CD4-positive, alpha-beta T cell treated with Interleukin-12 subunit alpha and Interleukin-12 subunit beta, for 1 hour (primary cell): ENCODE measurements around the gene TRPM2.

Source experiments
- DNase-seq: peaks from one replicate; pipeline ENCODE4 v3.0.0-alpha.2; 2020

TRPM2 gene

GRCh38 chr21:44322621-44323325 is 30.6 kb upstream of the TRPM2 start:
- no peak for DNase-seq

DNA sequence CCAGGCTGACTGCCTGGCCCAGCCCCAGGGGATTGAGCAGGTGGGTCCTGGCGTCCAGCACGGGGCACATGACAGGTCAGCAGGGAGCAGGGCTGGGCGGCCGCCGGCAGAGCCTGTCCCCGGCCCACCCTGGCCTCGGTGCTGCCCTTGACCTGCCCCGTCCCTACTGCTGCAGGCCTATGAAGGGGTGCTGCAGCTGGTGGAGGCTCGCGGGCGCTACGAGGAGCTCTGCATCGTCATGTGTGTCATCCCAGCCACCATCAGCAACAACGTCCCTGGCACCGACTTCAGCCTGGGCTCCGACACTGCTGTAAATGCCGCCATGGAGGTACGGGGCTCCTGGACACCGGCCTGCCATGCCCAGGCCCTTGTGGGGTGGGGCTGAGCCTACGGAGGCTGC is 29.8 kb upstream of the TRPM2 start:
- DNase-seq = no peak

- no peak for DNase-seq
Measured at GRCh38 chr21:44324106-44324853, 29.1 kb upstream of the TRPM2 start.

DNA sequence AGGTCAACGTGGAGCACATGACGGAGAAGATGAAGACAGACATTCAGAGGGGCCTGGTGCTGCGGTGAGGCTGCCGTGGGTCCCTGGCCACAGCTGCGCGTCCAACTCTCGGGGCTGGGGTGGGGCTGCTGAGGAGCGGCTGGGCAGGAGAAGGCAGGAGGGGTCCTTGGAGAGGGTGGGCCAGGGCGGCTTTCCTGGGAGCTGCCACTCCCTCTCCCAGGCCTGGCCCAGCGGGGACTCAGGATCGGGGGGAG is 28.6 kb upstream of the TRPM2 start:
- DNase-seq = no peak

DNA sequence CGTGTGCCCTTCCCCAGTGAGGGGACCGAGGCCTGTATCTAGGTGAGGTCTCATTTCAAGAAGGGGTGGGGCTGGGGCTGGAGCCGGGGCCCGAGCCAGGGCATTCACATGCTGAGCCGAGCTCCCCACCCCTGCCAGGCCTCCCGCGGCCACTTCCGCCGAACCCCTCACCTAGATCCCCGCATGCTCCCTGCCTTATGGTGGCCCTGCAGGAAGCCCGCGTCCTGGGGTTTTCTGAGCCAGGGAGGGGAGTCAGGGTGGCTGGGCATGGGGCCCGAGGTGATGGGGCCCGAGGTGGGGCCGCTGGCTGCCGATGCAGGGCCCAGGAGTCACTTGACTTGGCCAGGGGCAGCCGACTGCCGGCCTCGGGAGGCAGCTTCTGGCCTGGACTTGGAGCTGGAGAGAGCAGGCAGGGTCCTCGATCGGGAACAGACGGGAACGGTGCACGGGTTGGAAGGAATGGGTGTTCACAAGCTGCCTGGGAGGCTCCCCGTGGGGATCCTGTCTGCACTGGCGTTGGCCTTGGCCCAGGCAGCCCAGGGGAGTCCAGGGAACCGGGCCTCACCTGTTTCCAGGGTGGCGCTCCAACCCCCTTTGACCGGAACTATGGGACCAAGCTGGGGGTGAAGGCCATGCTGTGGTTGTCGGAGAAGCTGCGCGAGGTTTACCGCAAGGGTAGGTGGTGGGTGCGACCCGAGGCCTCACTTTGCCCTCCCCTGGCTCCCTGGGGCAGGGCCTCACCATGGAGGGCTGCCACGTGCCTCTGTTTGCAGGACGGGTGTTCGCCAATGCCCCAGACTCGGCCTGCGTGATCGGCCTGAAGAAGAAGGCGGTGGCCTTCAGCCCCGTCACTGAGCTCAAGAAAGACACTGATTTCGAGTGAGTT is 27.8 kb upstream of the TRPM2 start:
- no peak for DNase-seq

- DNase-seq = no peak
Measured at GRCh38 chr21:44326272-44326647, 27.2 kb upstream of the TRPM2 start.

DNA sequence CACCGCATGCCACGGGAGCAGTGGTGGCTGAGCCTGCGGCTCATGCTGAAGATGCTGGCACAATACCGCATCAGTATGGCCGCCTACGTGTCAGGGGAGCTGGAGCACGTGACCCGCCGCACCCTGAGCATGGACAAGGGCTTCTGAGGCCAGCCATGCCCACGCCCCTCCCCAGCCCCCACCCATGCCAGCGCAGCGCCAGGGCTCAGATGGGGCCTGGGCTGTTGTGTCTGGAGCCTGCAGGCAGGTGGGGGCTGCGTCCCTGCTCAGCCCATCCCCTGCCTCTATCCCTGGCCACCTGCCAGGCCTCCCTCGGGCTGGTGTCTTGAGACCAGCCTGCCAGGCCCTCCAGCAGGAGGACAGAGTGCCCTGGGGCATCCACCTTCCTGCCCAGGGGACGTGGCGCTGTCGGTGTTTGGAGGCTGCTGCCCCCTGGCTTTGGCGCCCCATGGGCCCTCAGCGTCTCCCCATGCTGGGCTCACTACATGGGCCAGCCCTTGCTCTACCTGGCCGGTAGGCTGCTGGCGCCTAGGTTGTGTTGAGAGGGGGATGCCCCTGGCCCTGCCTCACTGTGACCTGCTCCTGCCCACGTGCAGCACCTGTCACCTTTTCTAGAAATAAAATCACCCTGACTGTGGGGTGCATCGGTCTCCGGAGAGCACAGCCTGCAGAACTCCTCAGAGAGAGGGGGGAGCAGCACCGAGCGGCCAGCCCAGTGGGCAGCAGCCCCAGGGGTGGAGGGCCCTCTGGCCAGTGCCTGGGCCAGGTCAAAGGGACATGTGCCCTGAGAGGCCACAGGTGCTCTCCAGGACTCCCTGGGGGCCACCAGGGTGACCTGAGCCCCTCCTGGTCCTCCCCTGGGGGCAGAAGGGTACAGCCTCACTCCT is 26.5 kb upstream of the TRPM2 start:
- no peak for DNase-seq

- no peak for DNase-seq
Measured at GRCh38 chr21:44327603-44327974, 25.8 kb upstream of the TRPM2 start.

GRCh38 chr21:44328242-44328895 is 25.1 kb upstream of the TRPM2 start:
- DNase-seq = no peak

DNA sequence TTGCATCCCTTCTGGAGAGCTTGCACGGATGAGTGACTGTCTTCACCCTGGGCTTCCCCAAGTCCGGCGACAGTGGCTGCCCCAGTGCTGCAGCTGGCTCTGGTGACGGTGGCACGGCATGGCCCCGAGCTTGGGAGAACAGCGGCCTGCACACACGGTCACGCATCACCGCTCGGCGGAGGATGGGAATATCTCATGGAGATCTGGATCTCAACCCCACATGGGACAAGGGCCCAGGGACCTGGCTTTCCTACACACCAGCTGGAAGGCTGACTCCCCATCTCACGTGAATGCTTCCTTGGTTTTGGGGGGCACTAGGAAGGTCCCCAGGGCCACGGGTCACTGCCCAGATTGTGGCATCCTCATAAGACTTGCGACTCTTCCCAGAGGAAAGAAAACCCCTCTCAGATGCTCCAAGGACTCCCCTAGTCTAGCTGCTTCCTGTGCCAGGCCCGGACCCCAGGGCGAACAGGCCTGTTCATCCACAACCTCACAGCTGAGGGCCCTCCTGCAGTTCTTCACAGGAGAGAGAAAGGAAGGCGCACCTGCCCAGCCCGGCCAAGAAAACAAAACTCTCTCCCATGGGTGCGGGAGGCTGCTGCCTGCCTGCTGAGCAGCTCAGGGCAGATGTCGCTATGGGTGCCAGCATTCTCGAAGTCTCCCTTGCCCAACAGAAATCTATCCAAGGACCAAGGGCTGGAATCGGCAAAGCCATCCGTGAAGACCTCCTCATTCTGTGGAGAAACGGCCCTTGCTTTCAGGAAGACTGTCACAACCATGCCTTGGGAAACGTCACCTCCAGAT is 24.1 kb upstream of the TRPM2 start:
- DNase-seq = no peak

GRCh38 chr21:44329971-44330681 is 23.3 kb upstream of the TRPM2 start:
- DNase-seq = no peak

GRCh38 chr21:44330698-44331097 is 22.7 kb upstream of the TRPM2 start:
- no peak for DNase-seq

DNA sequence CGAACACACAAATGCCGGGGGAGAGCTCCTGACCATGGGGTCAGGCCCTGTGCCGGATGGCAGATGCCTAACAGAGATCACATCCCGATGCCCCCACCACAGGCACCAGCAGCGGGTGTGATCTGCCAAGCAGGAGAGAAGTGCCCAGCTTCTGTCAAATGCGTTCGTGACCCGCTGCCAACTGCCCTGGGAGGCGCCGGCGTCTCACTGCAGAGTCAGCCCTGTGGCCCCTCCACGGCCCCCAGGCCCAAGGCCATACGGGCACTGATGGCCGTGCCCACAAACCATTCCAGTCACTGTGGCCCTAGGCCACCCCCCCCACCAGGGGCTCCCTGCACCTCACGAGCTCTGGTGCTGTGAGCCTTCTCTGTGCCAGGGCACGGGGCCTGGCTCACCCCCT is 22.2 kb upstream of the TRPM2 start:
- no peak for DNase-seq

- no peak for DNase-seq
Measured at GRCh38 chr21:44331650-44332307, 21.6 kb upstream of the TRPM2 start.

- no peak for DNase-seq
Measured at GRCh38 chr21:44332383-44332782, 21.0 kb upstream of the TRPM2 start.

DNA sequence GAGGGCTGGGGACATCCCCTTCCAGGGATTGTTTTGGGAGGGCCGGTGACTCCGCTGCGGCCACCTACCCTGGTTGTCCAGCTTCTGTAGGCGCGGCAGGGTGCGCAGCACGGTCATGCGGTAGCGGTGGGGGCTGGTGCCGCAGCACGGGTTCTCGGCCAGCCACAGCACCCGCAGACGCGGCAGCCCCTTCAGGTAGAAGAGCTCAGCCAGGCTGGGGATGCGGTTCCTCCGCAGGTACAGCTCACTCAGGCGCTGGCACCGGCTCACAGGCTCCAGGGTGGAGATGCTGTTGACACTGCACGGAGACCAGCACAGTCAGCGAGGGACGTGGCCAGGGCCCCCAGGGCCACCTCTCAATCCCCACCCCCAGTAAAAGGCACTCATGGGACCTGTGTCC is 20.5 kb upstream of the TRPM2 start:
- no peak for DNase-seq

DNA sequence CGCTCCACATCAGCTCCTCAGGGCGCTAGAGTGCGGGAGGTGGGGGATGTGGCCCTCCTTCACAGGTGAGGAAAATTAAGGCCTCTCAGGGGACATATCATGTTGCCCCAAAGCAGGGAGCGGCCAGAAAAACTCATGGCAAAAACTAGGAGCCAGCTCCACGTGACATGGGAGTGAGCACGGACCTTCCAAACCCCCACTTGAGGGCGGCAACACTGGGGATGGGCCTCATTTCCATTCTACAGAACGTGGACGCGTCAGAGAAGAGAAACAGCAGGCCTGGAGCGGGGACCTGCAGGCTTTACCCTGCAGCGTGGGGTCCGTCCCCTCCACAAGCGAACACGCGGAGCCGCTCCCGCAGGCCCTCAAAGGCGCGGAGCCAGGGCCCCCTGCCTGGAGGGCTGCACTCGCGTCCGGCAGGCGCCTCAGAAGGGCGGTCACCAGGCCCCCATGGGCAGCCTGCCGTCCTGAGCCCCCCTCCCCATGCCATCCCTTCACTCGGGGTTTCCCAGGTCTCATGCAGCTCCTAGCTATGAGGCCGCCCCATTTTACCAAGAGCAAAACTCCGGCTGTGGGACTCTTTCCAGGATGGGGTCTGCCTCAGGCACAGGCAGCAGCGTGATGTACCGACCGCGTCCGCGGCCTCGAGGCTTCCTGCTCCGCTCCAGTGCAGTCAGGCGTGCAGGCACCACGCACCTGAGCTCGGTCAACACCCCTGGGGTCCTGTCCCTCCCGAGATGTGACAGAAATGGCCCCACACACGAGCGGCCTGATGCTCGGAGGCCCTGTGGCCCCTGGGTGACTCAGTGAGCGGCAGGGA is 19.7 kb upstream of the TRPM2 start:
- DNase-seq = no peak

GRCh38 chr21:44334329-44335030 is 18.9 kb upstream of the TRPM2 start:
- DNase-seq = no peak
